GM18502 (cell line): Measurements from ENCODE around the gene CYB561A3.

Source experiments
- ATAC-seq: cut with Tn5 transposase; IDR thresholded peaks from one replicate; pipeline ENCODE4 v1.9.1; 2021; ENCODE audit warnings: mild to moderate bottlenecking; ENCODE audit not compliant: unreplicated experiment, poor library complexity

The CYB561A3 gene

DNA sequence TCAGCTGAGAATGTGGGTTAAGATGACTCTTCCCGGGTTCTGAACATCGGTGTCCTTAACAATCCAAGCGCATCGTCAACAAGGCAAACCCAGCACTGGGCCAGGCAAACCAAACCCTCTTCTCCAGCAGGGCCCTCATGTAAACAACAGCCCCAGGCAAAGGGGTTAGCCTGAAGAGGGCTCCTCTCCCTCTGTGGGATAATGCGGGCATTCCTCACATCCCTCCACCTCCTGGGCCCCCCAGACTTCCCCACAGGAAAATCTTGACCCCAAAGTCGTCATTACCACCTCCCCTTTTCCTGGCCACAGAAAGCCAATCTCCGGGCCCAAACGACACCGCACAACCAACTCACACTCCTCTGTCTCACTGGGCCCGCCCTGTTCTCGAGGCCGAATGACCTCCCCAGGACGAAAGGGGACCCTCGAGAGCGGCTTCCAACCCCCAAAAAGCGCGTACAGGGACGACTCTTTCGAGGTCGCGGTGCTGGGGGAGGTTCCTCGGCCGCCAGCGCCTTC lies 29.3 kb downstream of the CYB561A3 start:
- ATAC-seq = no peak

DNA sequence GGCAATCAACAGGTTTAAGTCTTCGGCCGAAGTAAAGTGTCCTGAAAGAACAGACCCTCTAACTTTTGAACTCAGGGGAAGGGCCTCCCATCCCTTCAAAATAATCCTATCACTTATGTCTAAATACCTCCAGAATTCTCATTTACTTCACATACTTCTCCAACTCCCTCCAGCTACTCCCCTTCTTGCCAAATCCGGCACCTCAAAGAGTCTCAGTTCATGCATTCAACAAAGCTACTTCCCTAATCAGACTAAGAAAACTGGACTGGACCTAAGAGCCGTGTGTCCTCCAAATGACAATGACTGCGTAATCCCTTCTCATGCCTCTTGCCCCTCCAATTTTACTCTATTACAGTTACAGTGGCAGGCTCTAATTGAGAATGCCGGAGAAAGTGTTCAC lies 30.0 kb downstream of the CYB561A3 start:
- ATAC-seq = no peak

DNA sequence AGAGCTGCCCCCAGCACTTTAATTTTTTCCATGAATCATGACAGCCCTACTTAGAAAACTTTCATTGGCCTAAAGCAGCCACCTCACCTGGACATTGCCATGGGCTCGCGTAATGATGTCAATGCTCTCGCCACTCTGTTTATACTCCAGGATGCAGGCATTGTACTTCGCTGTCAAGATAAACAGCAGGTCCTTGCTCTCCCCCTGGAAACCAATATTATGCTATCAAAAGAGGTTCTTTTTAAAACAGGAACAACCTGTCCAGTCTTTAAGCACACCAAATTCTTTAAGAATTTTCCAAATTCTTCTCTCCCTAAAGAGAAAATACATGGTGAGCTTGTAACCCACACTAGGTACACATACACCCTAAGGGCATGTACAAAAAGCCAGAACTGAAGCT lies 31.8 kb downstream of the CYB561A3 start:
- ATAC-seq = no peak

DNA sequence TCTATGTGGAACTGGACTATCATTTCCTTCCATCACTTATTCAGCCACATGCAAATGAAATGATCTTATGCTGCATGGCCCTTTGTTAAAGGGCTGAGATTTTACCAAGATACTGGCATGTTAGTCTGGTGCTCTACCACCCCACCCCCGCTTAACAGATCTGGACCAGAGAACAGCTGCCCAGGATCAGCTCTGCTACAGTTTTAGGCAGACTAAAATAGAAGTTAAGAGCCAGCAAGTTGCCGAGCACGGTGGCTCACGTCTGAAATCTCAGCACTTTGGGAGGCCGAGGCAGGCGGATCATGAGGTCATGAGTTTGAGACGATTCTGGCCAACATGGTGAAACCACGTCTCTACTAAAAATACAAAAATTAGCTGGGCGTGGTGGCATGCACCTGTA lies 33.3 kb downstream of the CYB561A3 start:
- no peak for ATAC-seq

DNA sequence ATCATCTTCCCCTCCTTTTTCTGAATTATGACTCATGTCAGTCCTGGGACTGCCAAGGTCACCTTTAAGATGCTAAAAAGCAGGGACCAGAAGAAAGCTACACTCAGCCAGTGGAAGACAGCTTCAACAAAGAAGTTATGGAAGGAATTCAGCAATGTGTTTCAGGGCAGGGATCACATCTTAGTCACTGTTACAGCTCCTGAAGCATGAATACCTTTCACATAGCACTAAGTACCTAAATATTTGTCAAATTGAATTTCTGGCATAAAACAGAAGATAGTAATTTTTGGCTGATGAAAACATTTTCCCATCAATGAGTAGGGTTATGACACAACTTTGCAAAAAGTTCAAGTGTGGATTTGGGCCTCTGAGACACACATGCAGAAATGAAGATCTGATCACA lies 34.0 kb downstream of the CYB561A3 start:
- ATAC-seq = no peak

DNA sequence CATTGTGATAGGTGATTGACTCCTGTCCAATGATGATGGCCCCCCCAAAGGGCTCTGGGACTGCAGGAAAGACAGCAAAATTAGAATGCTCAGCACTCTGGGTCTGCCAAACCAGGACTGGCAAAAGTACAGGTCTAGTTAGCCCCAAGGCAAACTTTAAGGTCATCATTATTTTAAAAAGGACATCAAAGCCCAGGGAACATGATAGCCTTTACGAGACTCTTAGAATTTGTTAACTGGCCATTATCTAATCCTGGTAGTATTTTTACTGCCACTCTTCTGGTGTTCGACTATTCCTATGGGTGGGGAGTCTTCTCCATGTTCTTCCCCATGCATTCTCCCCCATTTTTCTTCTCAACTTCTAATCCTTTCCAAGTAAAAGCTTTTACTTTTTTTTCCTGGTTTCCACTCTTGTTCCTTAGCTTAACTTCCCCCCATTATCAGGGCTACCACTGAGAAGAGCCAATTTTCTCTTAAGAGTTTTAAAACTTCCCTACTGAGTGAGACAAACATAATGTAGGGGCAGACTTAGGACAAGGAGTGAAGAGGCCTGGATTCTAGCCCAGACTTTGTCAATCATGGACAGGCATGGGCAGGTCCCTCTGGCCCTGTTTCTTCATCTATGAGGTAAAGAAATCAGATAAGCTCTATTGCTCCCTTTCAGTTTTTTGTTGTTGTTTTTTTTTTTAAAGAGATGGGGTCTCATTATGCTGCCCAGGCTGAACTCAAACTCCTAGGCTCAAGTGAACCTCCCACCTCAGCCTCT lies 35.9 kb downstream of the CYB561A3 start:
- no peak for ATAC-seq

DNA sequence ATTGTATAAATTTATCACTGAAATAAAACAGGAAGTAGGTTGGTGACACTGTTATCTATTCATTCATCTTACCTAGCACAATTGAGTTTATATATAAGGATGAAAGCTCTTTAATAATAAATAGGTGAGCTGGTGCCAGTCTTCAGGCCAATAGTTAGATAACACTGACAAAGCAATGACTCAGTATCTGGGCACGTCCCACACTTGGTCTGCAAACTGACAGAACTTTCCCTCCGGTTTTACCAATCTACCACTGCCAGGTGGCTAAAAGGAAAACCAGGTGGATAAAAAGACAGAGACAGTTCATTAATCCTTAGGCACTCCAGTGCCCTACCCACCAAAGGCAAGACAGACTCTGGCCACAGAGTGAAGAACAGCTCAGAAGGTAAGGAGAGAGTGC lies 46.4 kb downstream of the CYB561A3 start:
- no peak for ATAC-seq

DNA sequence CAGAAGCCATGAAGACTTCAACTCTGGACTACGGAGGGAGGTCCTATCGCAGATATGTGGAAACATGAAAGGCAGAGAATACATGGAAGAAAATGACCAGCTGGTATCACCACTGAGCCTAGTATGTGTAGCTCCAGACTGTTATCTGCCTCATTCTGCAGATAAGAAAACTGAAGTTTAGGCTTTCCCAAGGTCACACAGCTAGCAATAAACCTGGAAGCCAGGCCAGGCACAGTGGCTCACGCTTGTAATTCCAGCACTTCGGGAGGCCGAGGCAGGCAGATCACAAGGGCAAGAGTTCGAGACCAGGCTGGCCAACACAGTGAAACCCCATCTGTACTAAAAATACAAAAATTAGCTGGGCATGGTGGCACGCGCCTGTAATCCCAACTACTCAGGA lies 50.9 kb downstream of the CYB561A3 start:
- ATAC-seq = no peak

DNA sequence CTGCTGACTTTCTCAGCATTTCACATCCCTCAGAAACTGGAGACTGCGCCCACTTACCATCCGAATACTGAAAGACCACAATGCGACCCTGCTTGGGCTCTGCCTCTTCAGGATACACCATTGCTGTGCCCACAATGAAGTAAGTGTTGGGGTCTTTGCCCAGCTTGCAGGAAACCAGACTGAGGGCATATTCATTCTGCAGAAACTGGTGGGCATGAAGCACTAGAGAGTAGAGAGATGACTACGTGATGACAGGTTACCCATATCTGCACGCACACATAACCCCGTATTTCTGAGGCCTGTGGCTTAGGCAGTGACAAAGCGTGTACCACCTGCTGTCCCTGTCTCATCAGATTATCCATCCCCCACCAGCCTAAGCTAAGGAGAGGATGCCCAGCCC lies 51.9 kb downstream of the CYB561A3 start:
- ATAC-seq = no peak

DNA sequence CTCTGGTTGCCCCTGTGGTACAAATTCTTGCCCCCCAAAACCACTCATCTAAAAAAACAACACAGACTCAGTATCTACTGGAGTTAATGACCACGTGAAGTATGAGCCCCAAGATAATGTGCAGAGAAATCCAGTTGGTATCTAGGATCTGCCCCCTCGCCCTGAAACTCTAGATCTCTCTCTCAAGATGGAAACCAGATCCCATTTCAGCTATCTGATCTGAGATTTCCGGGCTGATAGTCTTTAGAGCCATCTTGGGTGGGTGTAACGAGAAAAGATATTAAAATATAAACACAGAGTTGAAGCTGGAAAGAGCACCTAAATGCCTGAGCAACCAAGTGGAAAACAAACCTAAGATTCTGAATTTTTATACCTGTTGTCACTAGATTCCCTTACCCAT lies 52.5 kb downstream of the CYB561A3 start:
- no peak for ATAC-seq

DNA sequence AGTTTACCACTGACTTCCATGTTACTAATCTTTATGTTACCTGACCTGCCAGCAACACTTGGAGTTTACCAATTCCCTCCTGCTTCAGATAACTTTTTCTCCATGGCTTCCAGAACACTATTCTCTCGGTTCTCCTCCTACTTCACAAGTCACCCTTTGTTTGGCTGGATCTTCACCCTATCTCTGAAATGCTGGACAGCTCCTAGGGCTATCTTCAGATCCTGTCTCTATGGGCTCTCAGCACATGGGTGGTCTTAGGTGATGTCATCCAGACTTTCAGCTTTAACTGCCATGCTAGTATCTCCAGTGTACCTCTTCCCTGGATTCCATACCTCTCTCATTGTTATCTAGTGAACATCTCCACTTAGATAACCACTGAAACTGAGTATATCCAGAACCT lies 54.3 kb downstream of the CYB561A3 start:
- no peak for ATAC-seq

DNA sequence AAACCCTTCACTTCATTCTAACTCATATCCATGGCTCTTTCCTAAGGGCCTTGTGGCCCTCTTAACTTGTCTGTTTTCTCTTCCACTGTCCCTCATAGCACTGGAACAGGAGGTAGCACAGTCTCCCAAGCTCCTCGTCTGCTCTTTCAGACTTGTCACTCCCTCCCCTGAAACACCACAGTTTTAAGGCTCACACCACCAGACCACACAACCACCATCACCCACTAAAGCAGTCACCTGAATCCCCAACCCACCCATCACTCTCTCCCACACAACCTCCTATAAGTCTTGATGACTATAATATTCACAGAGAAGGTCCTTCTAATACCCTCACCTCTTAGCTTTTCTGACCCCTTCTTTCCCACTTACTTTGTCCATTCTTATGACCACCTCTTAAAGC lies 55.5 kb downstream of the CYB561A3 start:
- ATAC-seq = no peak

DNA sequence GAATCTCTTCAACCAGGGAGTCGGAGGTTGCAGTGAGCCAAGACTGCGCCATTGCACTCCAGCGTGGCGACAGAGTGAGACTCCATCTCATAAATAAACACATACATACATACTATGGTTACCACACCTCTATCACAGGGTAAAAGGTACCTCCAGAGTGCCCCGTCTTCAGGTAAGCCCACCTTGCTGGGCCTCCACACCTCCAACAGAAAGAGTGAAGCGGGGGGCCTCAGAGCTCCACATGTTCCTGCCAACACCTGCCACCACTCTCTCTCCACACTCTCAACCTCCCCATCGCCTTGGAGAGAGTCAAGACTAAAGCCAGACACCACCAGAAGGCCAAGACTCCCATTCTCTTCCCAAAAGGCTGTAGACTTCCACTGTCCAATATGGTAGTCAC lies 56.3 kb downstream of the CYB561A3 start:
- ATAC-seq = no peak

DNA sequence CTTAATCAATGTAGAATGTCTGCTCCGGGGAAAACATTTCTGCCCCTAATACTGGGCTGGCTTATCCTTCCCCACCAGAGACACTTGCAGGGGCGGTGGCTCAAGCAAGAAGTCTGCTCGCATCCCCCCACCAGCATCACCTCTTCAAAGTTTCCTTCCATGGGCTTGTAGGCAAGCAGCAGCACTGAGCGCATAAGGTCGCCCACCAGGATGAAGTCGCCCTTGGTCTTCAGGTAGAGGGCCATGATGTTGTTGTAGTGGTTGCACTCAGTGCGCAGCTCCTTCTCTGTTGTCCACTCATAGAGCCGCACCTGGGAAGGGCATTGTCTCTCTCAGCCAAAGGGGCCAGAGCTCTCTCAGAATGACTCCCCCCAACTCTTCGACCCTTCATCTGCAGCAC lies 58.0 kb downstream of the CYB561A3 start:
- ATAC-seq = no peak

DNA sequence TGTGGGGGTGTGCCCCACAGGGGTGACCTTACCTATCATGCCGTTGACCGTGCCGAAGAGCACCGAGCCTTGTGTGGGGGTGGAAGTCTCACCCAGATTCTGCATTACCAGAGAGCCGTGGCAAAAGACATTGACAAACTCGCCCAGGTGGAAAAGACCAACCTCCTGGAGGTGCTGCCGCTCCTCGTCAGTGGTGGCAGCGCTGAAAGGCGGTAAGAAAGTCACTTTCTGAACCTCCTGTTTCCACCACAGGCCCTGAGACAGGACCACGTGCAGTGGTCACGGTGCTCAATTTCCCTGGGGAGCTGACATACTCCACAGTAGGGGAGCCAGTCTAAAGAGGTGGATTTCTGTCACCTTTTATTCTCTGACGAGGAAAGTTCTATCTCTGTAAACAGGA lies 59.1 kb downstream of the CYB561A3 start:
- ATAC-seq = no peak
